Activated naive CD4-positive, alpha-beta T cell treated with anti-CD3 and anti-CD28 coated beads for 36 hours (primary cell): ENCODE data around the gene DCANP1. TPM values are rescaled to one million over a fixed set of nuclear protein-coding genes. Genes with fewer than 3 reads are reported as not detected.

ENCODE experiments used
- CTCF ChIA-PET: fragments of 350-600 bp; sonication (Branson Sonifier 250); formaldehyde crosslinking; loops from one replicate; lab custom pipeline; 2021; ENCODE audit warnings: antibody characterized with exemption; lab: Charles Lee
- DNase-seq: peaks from one replicate; pipeline ENCODE4 v3.0.0-alpha.2; 2020
- H3K27ac Mint-ChIP-seq: one replicate; pipeline ENCODE4 v1.8.0; 2021; ENCODE audit warnings: mild to moderate bottlenecking, mixed read lengths
- H3K27me3 Mint-ChIP-seq: one replicate; pipeline ENCODE4 v1.8.0; 2021; ENCODE audit warnings: low read depth, mixed read lengths
- H3K36me3 Mint-ChIP-seq: one replicate; pipeline ENCODE4 v1.8.0; 2021; ENCODE audit warnings: low read depth, mixed read lengths
- H3K4me1 Mint-ChIP-seq: one replicate; pipeline ENCODE4 v1.8.0; 2021; ENCODE audit warnings: low read depth, mixed read lengths
- H3K4me3 Mint-ChIP-seq: one replicate; pipeline ENCODE4 v1.8.0; 2021; ENCODE audit warnings: mild to moderate bottlenecking, moderate library complexity, mixed read lengths
- H3K9me3 Mint-ChIP-seq: one replicate; pipeline ENCODE4 v1.8.0; 2021; ENCODE audit warnings: mixed read lengths
- intact Hi-C: fragments of 100-400 bp; cut with micrococcal nuclease; formaldehyde crosslinking; loops from one replicate; pipeline ENCODE4 v1.15.1; 2023
- total RNA-seq, 2 experiments: library from RNA; stranded (reverse); gene quantifications; one replicate each; pipeline ENCODE4 v1.2.3, GENCODE V29; 2021

Gene DCANP1
- total RNA-seq, 2 experiments from 2014 or later = not detected

DNA sequence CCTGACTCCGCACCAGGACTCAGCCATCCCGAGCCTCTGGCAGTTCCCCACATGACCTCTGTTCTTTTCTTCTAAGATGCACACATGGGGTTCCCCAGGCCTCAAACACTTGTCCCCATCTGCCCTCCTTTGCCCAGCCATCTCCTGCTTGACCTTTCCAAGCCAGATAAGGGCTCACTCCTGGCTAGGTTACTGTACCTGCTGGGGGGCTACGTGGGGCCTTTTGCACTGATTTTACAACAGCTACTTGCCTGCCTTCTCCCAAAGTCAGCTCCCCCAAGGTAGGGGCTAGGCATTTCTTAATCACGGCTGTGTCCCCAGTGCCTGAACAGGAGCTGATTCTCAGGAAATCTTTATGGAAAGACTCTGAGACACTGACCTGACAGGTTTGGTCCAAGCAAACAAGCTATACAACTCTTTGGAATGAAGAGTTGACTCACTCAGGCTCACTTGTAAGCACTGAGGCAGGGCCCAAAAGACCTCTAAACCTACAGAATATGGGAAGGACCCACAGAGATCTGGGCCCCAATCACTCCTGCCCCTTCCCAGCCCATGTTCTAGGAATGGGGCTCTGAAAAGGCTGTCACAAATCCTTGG lies 50.6 kb downstream of the DCANP1 start:
- no peak for DNase-seq
- H3K27ac Mint-ChIP-seq = no peak overlapping the region
- peaks cover 64% of the 10 kb centered on the region for H3K4me1 Mint-ChIP-seq
- H3K4me3 Mint-ChIP-seq = no peak overlapping the region
- H3K9me3 Mint-ChIP-seq = no peaks in the 10 kb centered on the region
- no peaks in the 10 kb centered on the region for H3K27me3 Mint-ChIP-seq
- CTCF ChIA-PET = interaction anchor here (0.6 to 1.4 kb wide), 2 partner anchors 10 to 30 kb away, joined by 3 to 4 read pairs; no protein-coding TSS in a partner anchor
- intact Hi-C loops = no loop called here
- H3K36me3 Mint-ChIP-seq = peaks cover 28% of the 10 kb centered on the region

GRCh38 chr5:135395866-135396265 lies 51.3 kb downstream of the DCANP1 start:
- Mint-ChIP-seq H3K27me3 (no peaks in the 10 kb centered on the region), H3K27ac (no peak overlapping the region), H3K4me3 (no peak overlapping the region), H3K4me1 (peaks cover 67% of the 10 kb centered on the region), H3K36me3 (peaks cover 28% of the 10 kb centered on the region), H3K9me3 (no peaks in the 10 kb centered on the region)
- intact Hi-C loops = no loop called here
- DNase-seq = no peak
- CTCF ChIA-PET = interaction anchor here (1.5 kb wide), 1 partner anchor 30 kb away, joined by 5 read pairs; no protein-coding TSS in a partner anchor

DNA sequence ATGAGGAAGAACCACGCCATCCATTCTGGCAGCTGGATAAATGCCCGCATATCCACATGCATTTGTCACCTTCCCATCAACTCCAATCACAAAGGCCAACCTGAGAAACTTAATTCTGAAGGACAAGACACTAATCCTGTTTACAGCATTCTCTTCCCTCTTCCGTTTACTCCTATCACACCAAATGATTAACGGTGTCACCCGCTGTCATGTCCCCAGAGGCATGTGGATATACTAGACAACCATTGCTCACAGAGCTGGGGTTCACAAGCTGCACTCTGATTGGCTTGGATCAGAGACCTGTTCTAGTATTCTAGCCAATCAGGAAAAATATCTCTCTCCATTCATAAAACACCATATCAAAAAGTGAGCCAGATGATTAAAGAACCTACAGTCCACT lies 51.7 kb downstream of the DCANP1 start:
- H3K4me1 Mint-ChIP-seq = peaks cover 67% of the 10 kb centered on the region
- no peak overlapping the region for H3K27ac Mint-ChIP-seq
- intact Hi-C loops = no loop called here
- H3K9me3 Mint-ChIP-seq = no peaks in the 10 kb centered on the region
- DNase-seq = no peak
- CTCF ChIA-PET = interaction anchor here (0.6 to 1.5 kb wide), 3 partner anchors 19 to 67 kb away, joined by 3 to 5 read pairs (median 3); no protein-coding TSS in a partner anchor
- H3K27me3 Mint-ChIP-seq = no peaks in the 10 kb centered on the region
- H3K4me3 Mint-ChIP-seq = no peak overlapping the region
- H3K36me3 Mint-ChIP-seq = peaks cover 28% of the 10 kb centered on the region

Other genes with a start within 250 kb of the DCANP1 start
- 100 to 1,000 TPM; 153 TPM for gene MACROH2A1, start 48.1 kb downstream of the DCANP1 start, total RNA-seq
- not detected for gene TIFAB, start 5.0 kb upstream of the DCANP1 start, total RNA-seq
- gene NEUROG1, start 88.6 kb upstream of the DCANP1 start, total RNA-seq = not detected
- gene CXCL14, start 131.6 kb upstream of the DCANP1 start, total RNA-seq = not detected